Peyer's patch (tissue), 4 donors: ENCODE results near the gene CRTAC1.

ENCODE experiments used
- CTCF ChIP-seq, 6 experiments: fragments of 450-650 bp in 4 of 6; fragments of 200-600 bp in 2 of 6; sonication (generic) in 1 of 6; IDR thresholded peaks; one replicate each; pipeline ENCODE4 v1.5.1; 2017 to 2019; ENCODE audit warnings: antibody characterized with exemption in 6 of 6, mild to moderate bottlenecking in 3 of 6, moderate library complexity in 1 of 6
- POLR2A ChIP-seq, 2 donors: fragments of 450-650 bp; IDR thresholded peaks; one replicate each; pipeline ENCODE4 v1.5.1; 2017; ENCODE audit warnings: antibody characterized with exemption in 2 of 2, mild to moderate bottlenecking in 2 of 2, moderate library complexity in 2 of 2

- TF ChIP-seq CTCF (IDR thresholded peaks at IDR 0.05): no peak
- TF ChIP-seq POLR2A (IDR thresholded peaks at IDR 0.05): no peak
Measured at GRCh38 chr10:97892939-97893338, 137.5 kb downstream of the CRTAC1 start.
